ENCODE data around the gene FOXRED2.
A peak's percentile ranks its signal among the peaks of the same experiment; 100 is the strongest.
"Not testable (repeated sequence)": the region's sequence is repeated elsewhere in the genome, so short reads cannot be mapped to it uniquely, and the experiment has no call there.

Gene FOXRED2

GRCh38 chr22:36469094-36469710 is 37.6 kb downstream of the FOXRED2 start:
- DNase-seq (ENCODE audit: low spot score) = no peak

- no peak for DNase-seq (ENCODE audit: low spot score)
Observed at GRCh38 chr22:36467946-36468345, 38.9 kb downstream of the FOXRED2 start.

- DNase-seq (ENCODE audit: low spot score) = no peak
Observed at GRCh38 chr22:36467042-36467810, 39.6 kb downstream of the FOXRED2 start.

GRCh38 chr22:36466258-36466657 is 40.6 kb downstream of the FOXRED2 start:
- DNase-seq (ENCODE audit: low spot score) = no peak

- DNase-seq (ENCODE audit: low spot score) = peak; percentile 53
Observed at GRCh38 chr22:36465232-36466021, 41.4 kb downstream of the FOXRED2 start.

GRCh38 chr22:36464715-36465231 is 42.1 kb downstream of the FOXRED2 start:
- DNase-seq (ENCODE audit: low spot score) = no peak

- no peak for DNase-seq (ENCODE audit: low spot score)
Observed at GRCh38 chr22:36463783-36464184, 43.1 kb downstream of the FOXRED2 start.

GRCh38 chr22:36461665-36462649 is 44.9 kb downstream of the FOXRED2 start:
- DNase-seq (ENCODE audit: low spot score) = no peak

- no peak for DNase-seq (ENCODE audit: low spot score)
Observed at GRCh38 chr22:36460202-36460601, 46.6 kb downstream of the FOXRED2 start.

GRCh38 chr22:36457688-36458450 is 49.0 kb downstream of the FOXRED2 start:
- no peak for DNase-seq (ENCODE audit: low spot score)

GRCh38 chr22:36456464-36456845 is 50.4 kb downstream of the FOXRED2 start:
- no peak for DNase-seq (ENCODE audit: low spot score)

- peak; percentile 43 for DNase-seq (ENCODE audit: low spot score)
Observed at GRCh38 chr22:36455571-36456463, 51.0 kb downstream of the FOXRED2 start.

GRCh38 chr22:36454916-36455570 is 51.8 kb downstream of the FOXRED2 start:
- DNase-seq (ENCODE audit: low spot score) = peak; percentile 87

GRCh38 chr22:36453855-36454378 is 52.9 kb downstream of the FOXRED2 start:
- no peak for DNase-seq (ENCODE audit: low spot score)

- not testable (repeated sequence) for DNase-seq (ENCODE audit: low spot score)
Observed at GRCh38 chr22:36452978-36453607, 53.7 kb downstream of the FOXRED2 start.

- DNase-seq (ENCODE audit: low spot score) = no peak
Observed at GRCh38 chr22:36452250-36452977, 54.4 kb downstream of the FOXRED2 start.

GRCh38 chr22:36450923-36451322 is 55.9 kb downstream of the FOXRED2 start:
- not testable (repeated sequence) for DNase-seq (ENCODE audit: low spot score)
